Fibroblast of villous mesenchyme (primary cell): ENCODE results near the gene TFAP2A. TPM values are rescaled to one million over a fixed set of nuclear protein-coding genes. Genes with fewer than 3 reads are reported as not detected.

ENCODE experiments used
- DNase-seq: peaks from one replicate; pipeline ENCODE4 v3.0.0-alpha.2; 2010; ENCODE audit warnings: low read depth
- H3K4me3 ChIP-seq: 2 replicates; pipeline ENCODE4 v1.5.1; 2011; ENCODE audit warnings: low read depth, mild to moderate bottlenecking, low read length
- CTCF ChIP-seq: IDR thresholded peaks from 2 replicates; pipeline ENCODE4 v1.5.1; 2012; ENCODE audit warnings: low read depth, mild to moderate bottlenecking, low read length; ENCODE audit not compliant: insufficient read depth
- total RNA-seq: library from RNA; depleted of rRNA; stranded (reverse); fragments of >200 nt; gene quantifications from 2 replicates; pipeline ENCODE4 v1.2.3, GENCODE V29; 2012

The TFAP2A gene
- 2.6 and 13.8 TPM in 2 replicates for total RNA-seq

- TF ChIP-seq CTCF: peak; percentile 7
- DNase-seq: peak; percentile 20
- H3K4me3 ChIP-seq: peak within 1 kb of the TSS; percentile 32
Observed at GRCh38 chr6:10414756-10415616, at the start of gene TFAP2A. TFAP2A (minus strand) TSS chr6:10415074; CDS start chr6:10414991, 83 bp downstream.

- TF ChIP-seq CTCF: no peak
- H3K4me3 ChIP-seq: no peak overlapping the region
- no peak for DNase-seq
Observed at GRCh38 chr6:10463491-10464481, 48.9 kb upstream of the TFAP2A start.

- no peak overlapping the region for H3K4me3 ChIP-seq
- DNase-seq: no peak
- TF ChIP-seq CTCF: no peak
Observed at GRCh38 chr6:10463040-10463439, 48.2 kb upstream of the TFAP2A start.

- no peak for DNase-seq
- TF ChIP-seq CTCF: no peak
- H3K4me3 ChIP-seq: no peak overlapping the region
Observed at GRCh38 chr6:10461850-10462249, 47.0 kb upstream of the TFAP2A start.

GRCh38 chr6:10460096-10460495, 45.2 kb upstream of the TFAP2A start:
- no peak for DNase-seq
- H3K4me3 ChIP-seq: no peak overlapping the region
- no peak for TF ChIP-seq CTCF

GRCh38 chr6:10458287-10458686, 43.4 kb upstream of the TFAP2A start:
- TF ChIP-seq CTCF: no peak
- H3K4me3 ChIP-seq: no peak overlapping the region
- no peak for DNase-seq
